Activated naive CD4-positive, alpha-beta T cell treated with anti-CD3 and anti-CD28 coated beads for 36 hours (primary cell): Measurements from ENCODE around the gene TMEM132D. TPM values are rescaled to one million over a fixed set of nuclear protein-coding genes. Genes with fewer than 3 reads are reported as not detected.

Experiments
- CTCF ChIA-PET: fragments of 350-600 bp; sonication (Branson Sonifier 250); formaldehyde crosslinking; loops from one replicate; lab custom pipeline; 2021; ENCODE audit warnings: antibody characterized with exemption; lab: Charles Lee
- DNase-seq: peaks from one replicate; pipeline ENCODE4 v3.0.0-alpha.2; 2020
- H3K27ac Mint-ChIP-seq: one replicate; pipeline ENCODE4 v1.8.0; 2021; ENCODE audit warnings: mild to moderate bottlenecking, mixed read lengths
- H3K27me3 Mint-ChIP-seq: one replicate; pipeline ENCODE4 v1.8.0; 2021; ENCODE audit warnings: low read depth, mixed read lengths
- H3K36me3 Mint-ChIP-seq: one replicate; pipeline ENCODE4 v1.8.0; 2021; ENCODE audit warnings: low read depth, mixed read lengths
- H3K4me1 Mint-ChIP-seq: one replicate; pipeline ENCODE4 v1.8.0; 2021; ENCODE audit warnings: low read depth, mixed read lengths
- H3K4me3 Mint-ChIP-seq: one replicate; pipeline ENCODE4 v1.8.0; 2021; ENCODE audit warnings: mild to moderate bottlenecking, moderate library complexity, mixed read lengths
- H3K9me3 Mint-ChIP-seq: one replicate; pipeline ENCODE4 v1.8.0; 2021; ENCODE audit warnings: mixed read lengths
- intact Hi-C: fragments of 100-400 bp; cut with micrococcal nuclease; formaldehyde crosslinking; loops from one replicate; pipeline ENCODE4 v1.15.1; 2023
- total RNA-seq, 2 experiments: library from RNA; stranded (reverse); gene quantifications; one replicate each; pipeline ENCODE4 v1.2.3, GENCODE V29; 2021

Gene TMEM132D
- total RNA-seq, 2 experiments from 2014 or later = not detected

GRCh38 chr12:129870136-129870535, 33.7 kb downstream of the TMEM132D start:
- Mint-ChIP-seq H3K36me3 (no peaks in the 10 kb centered on the region), H3K27me3 (peaks cover 7% of the 10 kb centered on the region)
- CTCF ChIA-PET = no interaction called here

DNA sequence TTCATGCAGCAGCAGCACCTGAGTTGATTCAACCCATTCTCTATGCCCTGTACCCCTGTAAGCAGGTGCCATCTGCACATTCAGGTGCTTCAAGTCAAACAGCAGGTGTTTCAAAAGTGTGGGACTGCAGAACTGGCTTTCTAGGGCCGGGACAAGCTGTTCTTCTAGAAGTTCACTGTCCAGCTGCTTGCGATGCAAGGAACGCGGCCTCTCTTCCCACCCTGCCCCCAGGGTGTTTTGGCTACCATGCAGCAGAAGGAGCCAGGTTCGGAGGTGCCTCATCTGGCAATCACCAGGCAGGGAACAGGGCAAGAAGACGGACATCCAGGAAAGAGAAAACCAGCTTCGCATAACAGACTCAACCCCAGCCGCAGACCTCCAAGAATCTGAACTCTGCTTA, 35.2 kb downstream of the TMEM132D start:
- intact Hi-C loops = no loop called here
- H3K27ac Mint-ChIP-seq = no peak overlapping the region
- peaks cover 4% of the 10 kb centered on the region for H3K27me3 Mint-ChIP-seq
- H3K4me1 Mint-ChIP-seq = no peaks in the 10 kb centered on the region
- H3K4me3 Mint-ChIP-seq = no peak overlapping the region
- peaks cover 7% of the 10 kb centered on the region for H3K9me3 Mint-ChIP-seq
- H3K36me3 Mint-ChIP-seq = no peaks in the 10 kb centered on the region
- CTCF ChIA-PET = no interaction called here
- DNase-seq = no peak

More at GRCh38 chr12:129870136-129870535, 33.7 kb downstream of the TMEM132D start:
- Mint-ChIP-seq H3K9me3 (peaks cover 8% of the 10 kb centered on the region), H3K27ac (no peak overlapping the region), H3K4me1 (no peaks in the 10 kb centered on the region), H3K4me3 (no peak overlapping the region)
- intact Hi-C loops = no loop called here
- no peak for DNase-seq

- no peaks in the 10 kb centered on the region for H3K36me3 Mint-ChIP-seq
- no peaks in the 10 kb centered on the region for H3K27me3 Mint-ChIP-seq
- CTCF ChIA-PET = no interaction called here
- peaks cover 9% of the 10 kb centered on the region for H3K9me3 Mint-ChIP-seq
- no peaks in the 10 kb centered on the region for H3K4me1 Mint-ChIP-seq
- H3K4me3 Mint-ChIP-seq = no peak overlapping the region
- no peak for DNase-seq
- intact Hi-C loops = no loop called here
- H3K27ac Mint-ChIP-seq = no peak overlapping the region
Measured at GRCh38 chr12:129863938-129864337, 39.9 kb downstream of the TMEM132D start.

DNA sequence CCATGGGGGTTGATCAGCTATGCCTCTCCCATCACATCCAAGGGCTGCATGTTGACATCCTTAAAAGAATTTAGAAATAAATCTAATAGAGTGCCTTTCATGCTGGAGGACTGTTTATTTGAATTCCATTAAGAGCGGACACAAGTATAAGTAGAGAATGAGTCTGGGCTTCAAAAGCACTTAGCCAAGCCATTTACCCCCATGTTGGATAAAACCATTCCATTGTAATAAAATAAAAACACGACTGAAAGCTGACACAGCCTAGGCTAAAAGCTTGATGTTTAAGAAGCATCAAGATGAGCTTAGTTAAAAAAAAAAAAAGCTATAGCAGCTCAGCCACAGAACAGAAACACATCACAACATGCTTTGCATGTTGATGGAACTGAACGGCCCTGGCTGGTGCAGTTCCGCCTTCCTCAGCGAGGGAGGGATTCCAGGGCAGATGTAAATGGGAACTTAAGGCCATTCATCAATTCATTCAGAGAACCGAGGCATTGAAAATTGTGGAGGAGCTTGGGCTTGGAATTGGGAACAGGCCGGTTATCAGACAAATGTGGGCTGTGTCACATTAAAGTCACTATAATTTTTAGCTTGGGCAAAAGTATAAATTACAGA, 41.2 kb downstream of the TMEM132D start:
- Mint-ChIP-seq H3K36me3 (no peaks in the 10 kb centered on the region), H3K27ac (no peak overlapping the region), H3K4me1 (no peaks in the 10 kb centered on the region), H3K9me3 (peaks cover 9% of the 10 kb centered on the region), H3K4me3 (no peak overlapping the region), H3K27me3 (no peaks in the 10 kb centered on the region)
- CTCF ChIA-PET = interaction anchor here (1.0 kb wide), 1 partner anchor 49 kb away, joined by 3 read pairs; no protein-coding TSS in a partner anchor
- intact Hi-C loops = no loop called here
- no peak for DNase-seq

DNA sequence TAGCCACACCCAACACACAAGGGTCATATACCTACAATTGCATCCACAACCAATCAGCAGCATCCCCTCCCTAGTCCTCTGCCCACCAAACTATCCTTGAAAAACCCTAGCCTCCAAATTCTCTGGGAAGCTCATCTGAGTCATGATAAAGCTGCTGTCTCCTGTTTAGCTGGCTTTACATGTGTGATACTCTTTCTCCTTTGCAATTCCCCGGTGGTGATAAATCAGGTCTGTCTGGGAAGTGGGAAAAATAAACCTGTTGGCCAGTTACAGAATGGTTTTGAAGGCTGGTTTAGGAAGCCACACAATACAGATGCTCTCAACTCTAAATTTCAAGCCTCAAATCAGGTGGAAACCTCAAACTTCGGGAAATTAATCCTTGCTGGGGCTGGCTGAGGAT, 41.9 kb downstream of the TMEM132D start:
- H3K9me3 Mint-ChIP-seq = peaks cover 9% of the 10 kb centered on the region
- no peaks in the 10 kb centered on the region for H3K36me3 Mint-ChIP-seq
- no peaks in the 10 kb centered on the region for H3K4me1 Mint-ChIP-seq
- no peaks in the 10 kb centered on the region for H3K27me3 Mint-ChIP-seq
- intact Hi-C loops = no loop called here
- no peak overlapping the region for H3K4me3 Mint-ChIP-seq
- no peak for DNase-seq
- CTCF ChIA-PET = no interaction called here
- H3K27ac Mint-ChIP-seq = no peak overlapping the region

DNA sequence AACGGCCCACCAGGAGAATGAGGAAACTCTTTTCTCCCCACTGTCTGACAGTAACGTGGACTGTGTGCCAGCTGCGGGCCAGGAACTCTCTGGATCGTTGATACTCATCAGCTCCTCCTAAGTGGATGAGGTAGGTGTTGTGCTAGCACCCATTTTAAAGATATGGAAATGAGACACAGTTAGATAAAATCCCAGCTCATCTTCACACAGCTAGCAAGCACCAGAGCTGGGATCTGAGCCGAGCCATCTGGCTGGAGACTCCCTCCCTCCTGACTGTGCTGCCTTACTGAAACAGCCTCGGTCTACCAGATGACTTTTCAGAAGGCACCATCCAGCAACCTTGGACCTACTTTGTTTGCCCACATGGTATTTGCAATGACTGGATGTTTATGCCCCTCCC, 49.2 kb downstream of the TMEM132D start:
- intact Hi-C loops = no loop called here
- no peaks in the 10 kb centered on the region for H3K4me1 Mint-ChIP-seq
- CTCF ChIA-PET = no interaction called here
- H3K27ac Mint-ChIP-seq = no peak overlapping the region
- DNase-seq = no peak
- no peaks in the 10 kb centered on the region for H3K27me3 Mint-ChIP-seq
- H3K9me3 Mint-ChIP-seq = no peaks in the 10 kb centered on the region
- no peaks in the 10 kb centered on the region for H3K36me3 Mint-ChIP-seq
- H3K4me3 Mint-ChIP-seq = no peak overlapping the region

- CTCF ChIA-PET = no interaction called here
- H3K36me3 Mint-ChIP-seq = no peaks in the 10 kb centered on the region
- no peaks in the 10 kb centered on the region for H3K9me3 Mint-ChIP-seq
- intact Hi-C loops = no loop called here
- no peaks in the 10 kb centered on the region for H3K4me1 Mint-ChIP-seq
- H3K27me3 Mint-ChIP-seq = peaks cover 3% of the 10 kb centered on the region
- no peak overlapping the region for H3K27ac Mint-ChIP-seq
- no peak overlapping the region for H3K4me3 Mint-ChIP-seq
- DNase-seq = no peak
Measured at GRCh38 chr12:129851296-129851695, 52.5 kb downstream of the TMEM132D start.

GRCh38 chr12:129848876-129849275, 54.9 kb downstream of the TMEM132D start:
- Mint-ChIP-seq H3K27ac (no peak overlapping the region), H3K4me3 (no peak overlapping the region), H3K27me3 (peaks cover 3% of the 10 kb centered on the region), H3K4me1 (no peaks in the 10 kb centered on the region), H3K9me3 (peaks cover 2% of the 10 kb centered on the region), H3K36me3 (no peaks in the 10 kb centered on the region)
- intact Hi-C loops = no loop called here
- CTCF ChIA-PET = no interaction called here
- no peak for DNase-seq

DNA sequence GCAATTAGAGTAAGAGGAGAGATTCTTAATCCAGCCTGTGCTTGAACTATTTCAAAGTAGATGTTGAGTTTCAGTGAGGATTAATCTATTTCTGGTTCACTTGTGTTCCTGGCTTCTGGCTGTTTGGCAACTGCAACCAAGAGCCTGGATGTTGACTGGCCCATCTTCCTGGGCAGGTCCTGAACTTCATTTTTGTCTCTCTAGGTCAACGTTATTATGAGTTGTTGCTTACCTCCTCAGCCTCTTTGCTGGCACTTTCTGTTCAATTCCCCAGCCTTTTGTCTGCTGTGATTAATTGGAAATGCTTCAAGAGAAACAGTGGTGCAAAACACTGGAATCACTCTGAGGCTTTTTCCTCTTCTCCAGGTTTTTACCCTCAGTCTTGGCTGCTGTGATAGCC, 56.8 kb downstream of the TMEM132D start:
- Mint-ChIP-seq H3K27me3 (peaks cover 7% of the 10 kb centered on the region), H3K4me1 (no peaks in the 10 kb centered on the region), H3K9me3 (peaks cover 2% of the 10 kb centered on the region), H3K36me3 (no peaks in the 10 kb centered on the region), H3K27ac (no peak overlapping the region), H3K4me3 (no peak overlapping the region)
- CTCF ChIA-PET = no interaction called here
- intact Hi-C loops = no loop called here
- no peak for DNase-seq

DNA sequence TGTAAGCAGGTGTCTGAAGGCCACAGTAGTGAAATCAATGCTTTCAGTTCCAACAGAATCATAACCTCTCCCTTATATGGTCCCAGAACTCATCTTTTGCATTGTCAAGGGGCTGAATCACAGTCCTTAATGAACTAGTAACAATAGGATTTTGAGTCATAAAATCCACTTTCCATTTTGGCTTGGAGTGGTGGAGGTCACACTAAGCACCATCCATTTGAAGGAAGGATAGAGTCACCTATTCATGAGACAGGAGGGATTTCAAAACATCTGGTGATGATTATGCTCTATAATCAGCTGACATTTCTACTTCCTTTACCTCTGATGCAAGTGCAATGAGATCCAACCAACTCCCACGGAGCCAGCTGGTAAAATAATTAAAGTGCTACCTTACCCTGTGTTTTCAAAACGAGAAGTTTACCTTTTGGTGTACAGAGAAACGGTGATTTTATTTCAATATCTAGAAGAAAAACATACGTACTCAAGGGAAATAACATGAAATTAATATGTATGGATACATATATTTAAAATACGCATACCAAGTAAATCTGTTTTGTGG, 59.1 kb downstream of the TMEM132D start:
- Mint-ChIP-seq H3K27ac (no peak overlapping the region), H3K9me3 (peaks cover 2% of the 10 kb centered on the region), H3K36me3 (no peaks in the 10 kb centered on the region), H3K4me3 (no peak overlapping the region), H3K27me3 (peaks cover 7% of the 10 kb centered on the region), H3K4me1 (no peaks in the 10 kb centered on the region)
- CTCF ChIA-PET = no interaction called here
- DNase-seq = no peak
- intact Hi-C loops = no loop called here

DNA sequence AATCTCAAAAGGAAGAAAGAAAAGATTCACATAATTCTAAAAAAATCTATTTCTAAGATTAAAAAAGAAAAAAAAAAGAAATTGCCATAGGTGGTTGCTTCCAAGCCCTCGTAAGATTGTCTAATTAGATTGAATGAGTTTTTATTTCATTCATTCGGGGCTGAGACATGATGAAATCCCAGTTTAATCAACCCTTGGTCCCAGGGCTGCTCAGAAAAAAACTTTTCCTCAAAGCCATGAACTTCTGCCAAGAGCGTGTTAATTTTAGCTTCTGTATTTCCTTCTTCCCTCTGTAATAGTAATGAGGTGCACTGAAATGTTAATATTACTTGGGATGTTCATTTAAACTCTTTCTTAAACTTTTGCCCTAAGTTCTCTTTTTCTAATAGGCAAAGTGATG, 62.6 kb downstream of the TMEM132D start:
- CTCF ChIA-PET = no interaction called here

GRCh38 chr12:129840145-129840884, 63.5 kb downstream of the TMEM132D start:
- intact Hi-C loops = no loop called here
- no peaks in the 10 kb centered on the region for H3K4me1 Mint-ChIP-seq
- CTCF ChIA-PET = no interaction called here

More for the DNA sequence above, 62.6 kb downstream of the TMEM132D start:
- Mint-ChIP-seq H3K27me3 (peaks cover 7% of the 10 kb centered on the region), H3K4me3 (no peak overlapping the region), H3K36me3 (no peaks in the 10 kb centered on the region), H3K27ac (no peak overlapping the region), H3K9me3 (peaks cover 2% of the 10 kb centered on the region), H3K4me1 (no peaks in the 10 kb centered on the region)
- intact Hi-C loops = no loop called here
- DNase-seq = no peak

GRCh38 chr12:129839679-129840078, 64.1 kb downstream of the TMEM132D start:
- intact Hi-C loops = no loop called here
- CTCF ChIA-PET = no interaction called here
- H3K4me3 Mint-ChIP-seq = no peak overlapping the region
- no peaks in the 10 kb centered on the region for H3K4me1 Mint-ChIP-seq
- peaks cover 7% of the 10 kb centered on the region for H3K27me3 Mint-ChIP-seq
- DNase-seq = no peak
- no peaks in the 10 kb centered on the region for H3K9me3 Mint-ChIP-seq
- no peaks in the 10 kb centered on the region for H3K36me3 Mint-ChIP-seq
- no peak overlapping the region for H3K27ac Mint-ChIP-seq

More at GRCh38 chr12:129840145-129840884, 63.5 kb downstream of the TMEM132D start:
- H3K4me3 Mint-ChIP-seq = no peak overlapping the region
- peaks cover 7% of the 10 kb centered on the region for H3K27me3 Mint-ChIP-seq
- DNase-seq = no peak
- no peaks in the 10 kb centered on the region for H3K36me3 Mint-ChIP-seq
- H3K27ac Mint-ChIP-seq = no peak overlapping the region
- H3K9me3 Mint-ChIP-seq = peaks cover 2% of the 10 kb centered on the region
